Stimulated activated naive B cell treated with anti-CD40 and anti-IgM and Interleukin-4, amounts not matched to agents 10 μg/mL and 1 μg/mL and 100 μg/mL, for 72 hours (primary cell): ENCODE data around the gene ERVK3-1.
"Not testable (repeated sequence)": the region's sequence is repeated elsewhere in the genome, so short reads cannot be mapped to it uniquely, and the experiment has no call there.

Experiments used
- ATAC-seq, 2 donors: fragments of 150-1000 bp; cut with Tn5 transposase; replicated peaks; 2 replicates each; pipeline ENCODE4 v1.10.0; 2021; ENCODE audit warnings: moderate library complexity in 1 of 2
- DNase-seq: peaks from one replicate; pipeline ENCODE4 v3.0.0; 2021
- H3K27ac Mint-ChIP-seq: one replicate; pipeline ENCODE4 v1.8.0; 2022; ENCODE audit warnings: mild to moderate bottlenecking, mixed read lengths
- H3K27me3 Mint-ChIP-seq, 2 donors: one replicate each; pipeline ENCODE4 v1.8.0; 2022; ENCODE audit warnings: mixed read lengths in 2 of 2
- H3K36me3 Mint-ChIP-seq, 2 donors: one replicate each; pipeline ENCODE4 v1.8.0; 2022; ENCODE audit warnings: mixed read lengths in 2 of 2, mild to moderate bottlenecking in 1 of 2
- H3K4me1 Mint-ChIP-seq, 2 donors: one replicate each; pipeline ENCODE4 v1.8.0; 2022; ENCODE audit warnings: mixed read lengths in 2 of 2, mild to moderate bottlenecking in 1 of 2
- H3K4me3 Mint-ChIP-seq, 2 donors: one replicate each; pipeline ENCODE4 v1.8.0; 2022; ENCODE audit warnings: mild to moderate bottlenecking in 2 of 2, mixed read lengths in 2 of 2, moderate library complexity in 1 of 2
- H3K9me3 Mint-ChIP-seq, 2 donors: one replicate each; pipeline ENCODE4 v1.8.0; 2022; ENCODE audit warnings: mixed read lengths in 2 of 2, mild to moderate bottlenecking in 1 of 2

ERVK3-1 gene

GRCh38 chr19:58338825-58339558 lies 33.8 kb downstream of the ERVK3-1 start:
- ATAC-seq (no peak), DNase-seq (no peak)
- H3K4me3 Mint-ChIP-seq: no peak overlapping the region
- H3K4me1 Mint-ChIP-seq: peaks cover 7 to 9% of the 10 kb centered on the region in 2 donors
- H3K27ac Mint-ChIP-seq: no peak overlapping the region
- H3K36me3 Mint-ChIP-seq: peaks cover 53 to 74% of the 10 kb centered on the region in 2 donors
- H3K9me3 Mint-ChIP-seq: peaks cover 0 to 3% of the 10 kb centered on the region in 2 donors
- H3K27me3 Mint-ChIP-seq: no peaks in the 10 kb centered on the region

DNA sequence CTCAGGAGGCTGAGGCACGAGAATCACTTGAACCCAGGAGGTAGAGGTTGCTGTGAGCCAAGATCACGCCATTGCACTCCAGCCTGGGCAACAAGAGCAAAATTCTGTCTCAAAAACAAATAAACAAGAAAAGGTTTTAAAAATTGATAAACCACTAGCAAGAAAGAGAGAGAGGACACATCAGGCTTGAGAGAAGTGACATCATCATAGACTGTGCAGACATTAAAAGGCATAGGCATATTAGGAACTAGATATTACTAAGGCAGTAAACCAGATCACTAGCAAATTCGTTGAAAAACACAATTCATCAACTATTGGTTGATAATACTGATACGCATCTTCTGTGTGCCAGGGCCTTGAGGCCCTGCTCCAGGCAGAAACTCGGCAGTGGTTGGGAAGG lies 40.4 kb downstream of the ERVK3-1 start:
- no peaks in the 10 kb centered on the region for H3K27me3 Mint-ChIP-seq
- DNase-seq (no peak), ATAC-seq (no peak)
- H3K36me3 Mint-ChIP-seq: peaks cover 30 to 35% of the 10 kb centered on the region in 2 donors
- no peak overlapping the region for H3K27ac Mint-ChIP-seq
- H3K9me3 Mint-ChIP-seq: no peaks in the 10 kb centered on the region
- H3K4me3 Mint-ChIP-seq: peak overlapping the region; percentile 91 to 99
- peaks cover 20 to 28% of the 10 kb centered on the region in 2 donors for H3K4me1 Mint-ChIP-seq

DNA sequence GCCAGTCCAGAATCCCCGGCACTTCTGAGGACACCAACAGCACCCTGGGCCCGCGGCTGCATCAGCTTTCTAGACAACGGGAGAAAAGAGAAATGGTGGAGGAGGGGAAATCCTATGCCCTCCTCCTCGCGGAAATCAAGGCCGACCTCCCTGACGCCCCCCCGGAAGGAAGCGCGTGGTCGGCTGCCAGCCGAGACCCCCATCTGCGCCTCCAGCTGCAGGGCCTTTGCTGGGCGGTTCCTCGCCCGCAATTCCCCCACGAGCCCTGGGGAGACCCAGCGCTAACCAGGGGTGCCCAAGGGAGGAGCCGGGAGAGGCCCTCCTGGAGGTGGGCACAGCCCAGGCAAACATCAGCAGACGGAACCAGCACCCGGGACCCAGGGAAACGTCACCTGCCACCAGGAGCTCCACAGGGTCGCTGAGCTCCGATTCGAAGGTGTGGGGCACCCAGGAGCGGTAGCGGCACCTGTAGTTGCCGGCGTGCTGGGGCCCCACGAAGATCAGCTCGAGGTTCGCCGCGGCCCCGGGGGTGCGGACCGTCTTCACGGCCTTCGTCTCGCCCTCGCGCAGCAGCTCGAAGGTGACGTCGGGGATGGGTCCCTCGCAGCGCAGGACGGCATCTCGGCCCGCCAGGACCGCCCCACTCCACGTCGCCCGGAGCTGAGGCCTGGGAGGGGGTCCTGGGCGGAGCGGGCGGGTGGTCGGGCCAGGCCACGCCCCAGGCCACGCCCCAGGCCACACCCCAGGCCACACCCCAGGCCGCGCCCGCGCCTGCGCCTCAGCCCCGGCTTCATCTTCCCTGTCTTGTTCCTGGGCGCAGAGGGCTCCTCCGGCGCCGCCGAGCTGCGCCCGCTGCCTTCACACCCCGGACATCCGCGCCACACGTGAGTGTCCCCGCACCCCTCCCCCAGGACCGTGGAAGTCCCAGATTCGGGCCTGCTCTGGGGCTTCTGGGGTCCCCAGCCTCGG lies 42.1 kb downstream of the ERVK3-1 start:
- peaks cover 19 to 43% of the 10 kb centered on the region in 2 donors for H3K4me1 Mint-ChIP-seq
- H3K4me3 Mint-ChIP-seq: peak overlapping the region; percentile 91 to 99
- no peaks in the 10 kb centered on the region for H3K27me3 Mint-ChIP-seq
- H3K27ac Mint-ChIP-seq: peak overlapping the region; percentile 96
- ATAC-seq (peak; percentile 91 to 95), DNase-seq (peak; percentile 75)
- peaks cover 34 to 35% of the 10 kb centered on the region in 2 donors for H3K36me3 Mint-ChIP-seq
- no peaks in the 10 kb centered on the region for H3K9me3 Mint-ChIP-seq

DNA sequence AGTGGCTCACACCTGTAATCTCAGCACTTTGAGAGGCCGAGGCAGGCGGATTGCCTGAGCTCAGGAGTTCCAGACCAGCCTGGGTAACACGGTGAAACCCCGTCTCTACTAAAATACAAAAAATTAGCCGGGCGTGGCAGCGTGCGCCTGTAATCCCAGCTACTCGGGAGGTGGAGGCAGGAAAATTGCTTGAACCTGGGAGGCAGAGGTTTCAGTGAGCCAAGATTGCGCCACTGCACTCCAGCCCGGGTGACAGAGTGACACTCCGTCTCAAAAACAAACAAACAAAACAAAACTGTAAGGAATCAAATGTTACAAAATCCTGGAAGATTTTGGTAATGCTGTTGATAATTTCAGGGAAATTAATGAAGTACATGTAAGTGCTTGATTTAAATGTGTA lies 42.9 kb downstream of the ERVK3-1 start:
- ATAC-seq: peak; percentile 5 to 10

GRCh38 chr19:58349590-58349989 lies 44.4 kb downstream of the ERVK3-1 start:
- H3K9me3 Mint-ChIP-seq: no peaks in the 10 kb centered on the region
- H3K4me3 Mint-ChIP-seq: peak overlapping the region; percentile 61 to 73
- DNase-seq (no peak), ATAC-seq (no peak)
- H3K36me3 Mint-ChIP-seq: peaks cover 37 to 42% of the 10 kb centered on the region in 2 donors
- H3K27ac Mint-ChIP-seq: peak overlapping the region; percentile 52
- peaks cover 20 to 48% of the 10 kb centered on the region in 2 donors for H3K4me1 Mint-ChIP-seq
- H3K27me3 Mint-ChIP-seq: no peaks in the 10 kb centered on the region

More for the DNA sequence above, 42.9 kb downstream of the ERVK3-1 start:
- Mint-ChIP-seq H3K4me3 (peak overlapping the region; percentile 91 to 99), H3K4me1 (peaks cover 20 to 48% of the 10 kb centered on the region in 2 donors), H3K27ac (peak overlapping the region; percentile 96), H3K36me3 (peaks cover 33 to 35% of the 10 kb centered on the region in 2 donors)
- H3K27me3 Mint-ChIP-seq, H3K9me3 Mint-ChIP-seq, DNase-seq: not testable (repeated sequence)

- Mint-ChIP-seq H3K4me3 (peak overlapping the region; percentile 61 to 73), H3K36me3 (peaks cover 37 to 43% of the 10 kb centered on the region in 2 donors), H3K27ac (no peak overlapping the region), H3K4me1 (peaks cover 20 to 48% of the 10 kb centered on the region in 2 donors), H3K9me3 (no peaks in the 10 kb centered on the region), H3K27me3 (no peaks in the 10 kb centered on the region)
- DNase-seq (no peak), ATAC-seq (no peak)
These were observed 45.1 kb downstream of the ERVK3-1 start for GRCh38 chr19:58350001-58350861.

DNA sequence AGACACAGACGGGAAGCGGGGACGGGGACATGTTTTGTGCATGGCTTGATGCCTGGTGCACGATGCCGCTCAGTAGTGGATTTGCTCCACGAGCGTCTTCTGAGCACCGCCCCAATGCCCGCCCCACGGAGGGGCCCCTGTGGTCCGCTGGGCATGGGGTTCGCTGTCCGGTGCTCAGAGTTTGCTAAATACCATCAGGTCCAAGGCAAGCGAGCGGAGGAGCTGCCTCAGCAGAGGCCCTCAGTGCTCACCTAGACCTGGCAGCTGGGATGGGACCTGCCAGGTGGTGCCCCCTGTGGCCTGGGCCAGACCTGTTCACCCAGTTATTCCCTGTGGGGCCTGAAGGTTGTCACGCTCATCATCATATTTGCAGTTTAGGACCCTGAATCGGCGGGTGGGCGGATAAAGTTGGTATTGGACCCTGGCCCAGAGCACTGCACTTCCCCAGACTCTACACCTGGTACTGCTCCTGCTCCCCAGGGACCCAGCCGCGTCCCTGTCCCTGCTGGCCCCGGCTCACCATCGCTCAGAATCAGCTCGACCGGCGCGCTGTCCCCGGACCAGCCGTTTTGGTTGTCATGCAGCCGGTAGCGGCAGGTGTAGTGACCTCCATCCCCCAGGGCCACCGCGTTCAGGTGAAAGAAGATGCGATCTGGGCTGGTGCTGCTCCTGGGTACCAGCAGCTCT lies 45.8 kb downstream of the ERVK3-1 start:
- DNase-seq (no peak), ATAC-seq (no peak)
- H3K27ac Mint-ChIP-seq: no peak overlapping the region
- no peaks in the 10 kb centered on the region for H3K27me3 Mint-ChIP-seq
- no peaks in the 10 kb centered on the region for H3K9me3 Mint-ChIP-seq
- H3K4me3 Mint-ChIP-seq: peak overlapping the region in 1 of 2 donors; percentile 32
- peaks cover 35 to 39% of the 10 kb centered on the region in 2 donors for H3K36me3 Mint-ChIP-seq
- H3K4me1 Mint-ChIP-seq: peaks cover 16 to 44% of the 10 kb centered on the region in 2 donors

DNA sequence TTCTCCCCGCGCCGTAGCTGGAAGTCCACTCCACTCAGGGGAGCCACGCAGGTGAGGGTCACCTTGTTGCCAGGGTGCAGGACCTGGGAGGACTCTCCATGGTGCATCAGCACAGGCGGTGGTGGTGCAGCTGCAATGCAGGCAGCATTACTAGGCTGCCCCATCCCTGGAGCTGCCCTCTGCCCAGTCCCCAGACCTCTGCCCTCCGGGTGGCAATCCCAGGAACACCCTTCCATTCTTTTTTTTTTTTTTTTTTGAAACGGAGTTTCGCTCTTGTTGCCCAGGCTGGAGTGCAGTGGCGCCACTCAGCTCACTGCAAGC lies 46.3 kb downstream of the ERVK3-1 start:
- Mint-ChIP-seq H3K36me3 (peaks cover 35 to 39% of the 10 kb centered on the region in 2 donors), H3K4me1 (peaks cover 17 to 44% of the 10 kb centered on the region in 2 donors), H3K4me3 (no peak overlapping the region), H3K27me3 (no peaks in the 10 kb centered on the region), H3K9me3 (no peaks in the 10 kb centered on the region), H3K27ac (no peak overlapping the region)
- ATAC-seq: no peak
- DNase-seq: no peak

- Mint-ChIP-seq H3K27ac (no peak overlapping the region), H3K36me3 (peaks cover 35 to 39% of the 10 kb centered on the region in 2 donors), H3K4me1 (peaks cover 16 to 45% of the 10 kb centered on the region in 2 donors), H3K4me3 (no peak overlapping the region), H3K27me3 (no peaks in the 10 kb centered on the region), H3K9me3 (no peaks in the 10 kb centered on the region)
- ATAC-seq: no peak
- DNase-seq: no peak
These were observed 47.0 kb downstream of the ERVK3-1 start for GRCh38 chr19:58351990-58352755.

DNA sequence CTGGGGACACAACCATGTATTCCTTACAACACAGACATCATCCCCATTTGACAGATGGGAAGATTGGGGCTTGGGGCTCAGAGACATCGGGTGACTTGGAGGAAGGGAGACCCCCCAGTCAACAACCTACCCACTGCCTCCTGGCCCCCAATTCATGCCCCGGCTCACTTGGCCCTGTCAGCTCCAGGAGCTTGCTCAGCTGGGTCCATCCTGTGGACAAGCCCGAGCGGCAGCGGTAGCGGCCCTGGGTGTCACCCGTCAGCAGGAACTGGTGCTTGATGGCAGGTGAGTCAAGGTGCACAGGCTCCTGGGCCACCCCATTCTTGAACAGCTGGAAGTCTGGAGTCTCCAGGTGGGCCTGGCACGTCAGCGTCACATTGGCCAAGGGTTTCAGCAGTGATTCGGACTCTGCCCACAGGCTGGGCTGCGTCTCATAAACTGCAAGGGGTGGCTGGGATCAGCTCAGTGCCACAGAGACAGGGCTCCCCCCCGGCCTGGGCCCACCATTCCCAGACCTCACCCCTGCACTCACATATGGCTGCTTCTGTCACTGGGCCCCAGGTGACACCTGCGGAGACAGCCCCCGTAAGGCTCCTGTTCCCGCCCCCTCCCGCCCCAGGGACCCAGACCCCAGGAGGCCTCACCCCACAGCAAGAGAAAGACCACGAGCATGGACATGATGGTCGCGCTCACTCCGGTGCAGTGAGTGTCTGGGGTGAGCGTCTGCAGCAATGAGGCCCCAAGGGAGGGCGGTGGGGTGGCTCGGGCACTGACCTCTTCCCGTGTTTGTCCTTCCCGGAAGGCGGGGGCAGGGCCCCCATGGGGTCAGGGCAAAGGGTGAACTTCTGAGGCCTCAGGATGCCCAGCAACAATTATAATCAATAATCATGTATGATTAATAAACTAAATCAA lies 47.8 kb downstream of the ERVK3-1 start, which contains the start of gene A1BG:
TSS of gene A1BG (minus strand) at position 733 of the 912 bp plus-strand sequence. CDS start at position 678, 55 bp downstream.
- H3K27me3 Mint-ChIP-seq: peaks cover 0 to 8% of the 10 kb centered on the region in 2 donors
- ATAC-seq: no peak
- H3K4me3 Mint-ChIP-seq: no peak within 1 kb of the TSS
- no peak for DNase-seq
- H3K27ac Mint-ChIP-seq: peak within 1 kb of the TSS; percentile 14
- H3K36me3 Mint-ChIP-seq: peaks cover 36 to 45% of the 10 kb centered on the region in 2 donors
- H3K9me3 Mint-ChIP-seq: no peaks in the 10 kb centered on the region
- peaks cover 18 to 45% of the 10 kb centered on the region in 2 donors for H3K4me1 Mint-ChIP-seq

DNA sequence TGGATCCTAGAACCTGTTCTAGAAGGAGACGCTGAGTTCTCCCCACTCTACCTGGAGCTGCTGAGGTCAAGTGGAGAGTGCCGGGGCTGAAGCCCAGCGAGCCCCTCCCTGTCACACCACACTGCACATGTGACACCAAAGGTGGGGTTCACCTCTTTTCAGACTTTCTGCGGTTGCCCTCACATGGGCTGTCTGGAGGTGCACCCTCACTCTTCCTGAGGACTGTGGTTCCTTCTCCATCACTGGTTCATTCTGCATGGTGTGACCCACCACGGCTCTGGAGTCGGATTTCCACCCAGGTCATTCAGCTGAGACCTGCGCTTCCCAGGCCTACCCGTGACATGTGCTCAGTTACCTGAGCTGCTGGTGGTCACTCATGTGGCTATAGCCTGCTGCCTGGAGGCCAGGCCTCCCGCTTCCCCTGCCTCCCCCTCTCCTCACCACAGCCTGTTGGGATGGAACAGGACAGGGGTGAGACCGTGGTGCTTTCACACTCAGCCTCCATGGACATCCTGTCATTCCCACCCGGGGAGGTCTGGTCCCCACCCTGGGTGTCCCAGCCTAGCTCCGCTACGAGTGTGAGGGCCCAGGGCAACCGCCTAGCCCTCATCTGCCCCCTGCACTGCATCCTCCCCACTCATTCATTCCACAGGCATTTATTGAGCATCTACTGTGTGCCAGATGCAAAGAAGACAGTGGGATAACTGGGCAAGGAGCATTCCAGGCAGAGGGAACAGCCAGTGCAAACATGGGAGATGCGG lies 48.7 kb downstream of the ERVK3-1 start:
- Mint-ChIP-seq H3K4me1 (peaks cover 17 to 45% of the 10 kb centered on the region in 2 donors), H3K27ac (peak overlapping the region; percentile 14), H3K4me3 (no peak overlapping the region), H3K36me3 (peaks cover 36 to 47% of the 10 kb centered on the region in 2 donors), H3K27me3 (peaks cover 0 to 12% of the 10 kb centered on the region in 2 donors), H3K9me3 (no peaks in the 10 kb centered on the region)
- ATAC-seq: no peak
- no peak for DNase-seq
